Measurements from ENCODE around the gene SYN1. TPM values are rescaled to one million over a fixed set of nuclear protein-coding genes. Genes with fewer than 3 reads are reported as not detected.

SYN1 gene
- polyA plus RNA-seq, 1 donor (not counting 4 experiments of a cell fraction or from before 2014, with no cell fraction given) = 0.07 TPM

DNA sequence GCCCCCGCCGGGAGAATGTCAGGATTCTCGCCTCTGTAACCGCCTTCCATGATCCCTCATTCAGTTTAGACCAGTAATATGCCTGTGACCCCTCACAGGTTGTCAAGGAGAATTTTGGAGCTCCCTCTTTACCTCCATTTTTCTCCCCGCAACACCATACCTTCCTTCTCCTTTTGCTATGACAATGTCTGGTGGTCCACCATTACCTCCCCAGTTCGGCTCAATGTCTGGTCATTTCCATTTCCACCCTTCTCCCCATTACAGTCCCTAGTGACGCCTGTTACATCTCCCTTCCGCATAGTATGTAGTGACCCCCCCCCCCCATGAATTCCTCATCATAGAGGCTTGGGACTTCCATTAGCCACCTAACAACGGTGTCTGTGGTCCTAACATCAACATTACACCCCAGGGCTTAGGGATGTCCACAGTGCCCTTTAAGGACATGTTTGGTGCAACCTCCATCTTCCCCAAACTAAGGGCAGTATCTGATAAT, 58.0 kb downstream of the SYN1 start:
- Histone ChIP-seq H3K4me3 (ENCODE audit: control insufficient read depth in 2 of 3, extremely low read depth in 1 of 3, insufficient read depth in 2 of 3, low read depth in 1 of 3, low read length in 3 of 3) (peak overlapping the region; percentile 54 to 85 (median 70)), H3K9me3 (ENCODE audit: control insufficient read depth, low read depth, low read length) (no peaks in the 10 kb centered on the region), H3K36me3 (ENCODE audit: control insufficient read depth in 2 of 2, extremely low read depth in 1 of 2, insufficient read depth in 2 of 2, low read length in 2 of 2) (peaks cover 0 to under 1% of the 10 kb centered on the region in 2 experiments), H3K4me2 (ENCODE audit: control insufficient read depth, extremely low read depth, insufficient read depth, low read depth, low read length) (peak overlapping the region; percentile 70), H3K4me1 (ENCODE audit: control insufficient read depth, extremely low read depth, insufficient read depth, low read length) (peaks cover 4% of the 10 kb centered on the region), H4K20me1 (ENCODE audit: control insufficient read depth, extremely low read depth, insufficient read depth, low read length) (no peaks in the 10 kb centered on the region), H3K9ac (ENCODE audit: control insufficient read depth, extremely low read depth, insufficient read depth, low read length) (peak overlapping the region; percentile 83), H3K27ac (ENCODE audit: control insufficient read depth, insufficient read depth, low read length) (peak overlapping the region; percentile 82), H3K27me3 (ENCODE audit: control insufficient read depth, extremely low read depth, insufficient read depth, low read length) (no peaks in the 10 kb centered on the region), H3K9me1 (ENCODE audit: control insufficient read depth, extremely low read depth, insufficient read depth, low read length) (no peaks in the 10 kb centered on the region), H2AFZ (ENCODE audit: control insufficient read depth, low read length) (peak overlapping the region; percentile 6), H3K79me2 (ENCODE audit: control insufficient read depth, insufficient read depth, low read length) (peaks cover 15% of the 10 kb centered on the region)
- TF ChIP-seq, protein P1, sequence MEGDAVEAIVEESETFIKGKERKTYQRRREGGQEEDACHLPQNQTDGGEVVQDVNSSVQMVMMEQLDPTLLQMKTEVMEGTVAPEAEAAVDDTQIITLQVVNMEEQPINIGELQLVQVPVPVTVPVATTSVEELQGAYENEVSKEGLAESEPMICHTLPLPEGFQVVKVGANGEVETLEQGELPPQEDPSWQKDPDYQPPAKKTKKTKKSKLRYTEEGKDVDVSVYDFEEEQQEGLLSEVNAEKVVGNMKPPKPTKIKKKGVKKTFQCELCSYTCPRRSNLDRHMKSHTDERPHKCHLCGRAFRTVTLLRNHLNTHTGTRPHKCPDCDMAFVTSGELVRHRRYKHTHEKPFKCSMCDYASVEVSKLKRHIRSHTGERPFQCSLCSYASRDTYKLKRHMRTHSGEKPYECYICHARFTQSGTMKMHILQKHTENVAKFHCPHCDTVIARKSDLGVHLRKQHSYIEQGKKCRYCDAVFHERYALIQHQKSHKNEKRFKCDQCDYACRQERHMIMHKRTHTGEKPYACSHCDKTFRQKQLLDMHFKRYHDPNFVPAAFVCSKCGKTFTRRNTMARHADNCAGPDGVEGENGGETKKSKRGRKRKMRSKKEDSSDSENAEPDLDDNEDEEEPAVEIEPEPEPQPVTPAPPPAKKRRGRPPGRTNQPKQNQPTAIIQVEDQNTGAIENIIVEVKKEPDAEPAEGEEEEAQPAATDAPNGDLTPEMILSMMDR (optimal IDR thresholded peaks at IDR 0.05 in 1 of 3, IDR thresholded peaks at IDR 0.05 in 1 of 3, conservative IDR thresholded peaks at IDR 0.05 in 1 of 3; ENCODE audit: extremely low read depth in 1 of 3, insufficient read depth in 2 of 3, low read length in 3 of 3) = no peak
- TF ChIP-seq EZH2 (IDR thresholded peaks at IDR 0.05; ENCODE audit: low read length) = no peak
- dilution Hi-C loops (cut with MboI; ENCODE audit: extremely low pct_ligation_motif_present, low sequenced_read_pairs) = no loop called here
- DNase-seq (ENCODE audit: low read depth, low spot score) (no peak), FAIRE-seq (no peak)

DNA sequence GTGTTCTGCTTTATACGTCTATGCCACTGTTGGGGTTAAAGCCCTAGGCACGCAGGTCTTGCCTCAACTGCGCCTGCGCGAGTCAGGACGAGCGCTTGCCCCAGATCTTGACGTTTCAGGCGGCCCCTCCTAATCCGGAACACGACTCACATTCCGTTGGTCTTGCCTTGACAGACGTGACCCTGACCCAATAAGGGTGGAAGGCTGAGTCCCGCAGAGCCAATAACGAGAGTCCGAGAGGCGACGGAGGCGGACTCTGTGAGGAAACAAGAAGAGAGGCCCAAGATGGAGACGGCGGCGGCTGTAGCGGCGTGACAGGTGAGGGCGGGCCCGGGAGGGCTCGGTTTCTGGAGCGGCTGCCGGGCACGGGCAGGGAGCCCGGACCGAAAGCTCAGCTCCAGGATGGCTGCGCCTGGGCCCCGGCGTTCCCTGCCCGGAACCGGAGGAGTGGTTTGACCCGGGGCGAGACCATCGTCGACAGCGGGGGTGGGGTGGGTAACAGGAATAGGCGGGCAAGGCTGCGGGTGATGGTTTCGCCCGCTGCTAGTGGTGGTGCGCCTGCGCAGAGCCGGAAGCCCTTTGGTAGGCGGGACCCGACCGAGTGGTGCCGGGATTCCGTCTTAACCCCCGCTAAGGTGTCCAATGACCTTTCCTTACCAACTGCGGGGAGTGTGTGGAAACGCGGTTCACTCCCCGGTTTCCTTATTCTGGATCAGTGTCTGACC, 58.6 kb downstream of the SYN1 start, which contains the start of gene ARAF:
Gene ARAF (plus strand): TSS at position 272 of the 725 bp plus-strand sequence. CDS start 1,763 bp downstream, outside the sequence.
- TF ChIP-seq, protein P1 (optimal IDR thresholded peaks at IDR 0.05 in 1 of 3, IDR thresholded peaks at IDR 0.05 in 1 of 3, conservative IDR thresholded peaks at IDR 0.05 in 1 of 3; ENCODE audit: extremely low read depth in 1 of 3, insufficient read depth in 2 of 3, low read length in 3 of 3) = no peak
- no peak for TF ChIP-seq EZH2 (IDR thresholded peaks at IDR 0.05; ENCODE audit: low read length)
- H3K4me1 ChIP-seq (ENCODE audit: control insufficient read depth, extremely low read depth, insufficient read depth, low read length) = peaks cover 4% of the 10 kb centered on the region
- H3K4me3 ChIP-seq (ENCODE audit: control insufficient read depth in 2 of 3, extremely low read depth in 1 of 3, insufficient read depth in 2 of 3, low read depth in 1 of 3, low read length in 3 of 3) = peak within 1 kb of the TSS; percentile 54 to 85 (median 70)
- H3K36me3 ChIP-seq (ENCODE audit: control insufficient read depth in 2 of 2, extremely low read depth in 1 of 2, insufficient read depth in 2 of 2, low read length in 2 of 2) = no peaks in the 10 kb centered on the region
- dilution Hi-C loops (cut with MboI; ENCODE audit: extremely low pct_ligation_motif_present, low sequenced_read_pairs) = no loop called here
- H3K79me2 ChIP-seq (ENCODE audit: control insufficient read depth, insufficient read depth, low read length) = peaks cover 15% of the 10 kb centered on the region
- H3K9me3 ChIP-seq (ENCODE audit: control insufficient read depth, low read depth, low read length) = no peaks in the 10 kb centered on the region
- H3K4me2 ChIP-seq (ENCODE audit: control insufficient read depth, extremely low read depth, insufficient read depth, low read depth, low read length) = peak within 1 kb of the TSS; percentile 75
- no peaks in the 10 kb centered on the region for H3K27me3 ChIP-seq (ENCODE audit: control insufficient read depth, extremely low read depth, insufficient read depth, low read length)
- H3K27ac ChIP-seq (ENCODE audit: control insufficient read depth, insufficient read depth, low read length) = peak within 1 kb of the TSS; percentile 82
- H4K20me1 ChIP-seq (ENCODE audit: control insufficient read depth, extremely low read depth, insufficient read depth, low read length) = no peaks in the 10 kb centered on the region
- H3K9ac ChIP-seq (ENCODE audit: control insufficient read depth, extremely low read depth, insufficient read depth, low read length) = peak within 1 kb of the TSS; percentile 83
- no peaks in the 10 kb centered on the region for H3K9me1 ChIP-seq (ENCODE audit: control insufficient read depth, extremely low read depth, insufficient read depth, low read length)
- FAIRE-seq (peak; percentile 76), DNase-seq (ENCODE audit: low read depth, low spot score) (peak; percentile 90)
- H2AFZ ChIP-seq (ENCODE audit: control insufficient read depth, low read length) = peak within 1 kb of the TSS; percentile 70
